H9 (cell line): ENCODE results near the gene SPRN. TPM values are rescaled to one million over a fixed set of nuclear protein-coding genes. Genes with fewer than 3 reads are reported as not detected.
A peak's percentile ranks its signal among the peaks of the same experiment; 100 is the strongest.
"Not testable (repeated sequence)": the region's sequence is repeated elsewhere in the genome, so short reads cannot be mapped to it uniquely, and the experiment has no call there.

ENCODE experiments used
- DNase-seq: peaks from one replicate; pipeline ENCODE4 v3.0.0-alpha.2; 2017
- H2AFZ ChIP-seq: one replicate; pipeline ENCODE4 v1.6.1; 2013; ENCODE audit warnings: mild to moderate bottlenecking, low read length, control low read depth, moderate library complexity
- H2AK5ac ChIP-seq: 2 replicates; pipeline ENCODE4 v1.6.1; 2013; ENCODE audit warnings: low read length, control low read depth, mixed read lengths; ENCODE audit not compliant: insufficient read length
- H2BK120ac ChIP-seq: one replicate; pipeline ENCODE4 v1.6.1; 2013; ENCODE audit warnings: low read depth, mild to moderate bottlenecking, low read length, control low read depth, inconsistent platforms; ENCODE audit not compliant: poor library complexity, severe bottlenecking
- H2BK12ac ChIP-seq: 2 replicates; pipeline ENCODE4 v1.6.1; 2013; ENCODE audit warnings: low read length, control low read depth, mixed read lengths, low read depth; ENCODE audit not compliant: insufficient read length
- H2BK15ac ChIP-seq: 2 replicates; pipeline ENCODE4 v1.6.1; 2013; ENCODE audit warnings: low read depth, low read length, control low read depth
- H2BK20ac ChIP-seq: one replicate; pipeline ENCODE4 v1.6.1; 2013; ENCODE audit warnings: low read depth, mild to moderate bottlenecking, low read length, control low read depth, inconsistent platforms; ENCODE audit not compliant: poor library complexity, severe bottlenecking
- H2BK5ac ChIP-seq: 2 replicates; pipeline ENCODE4 v1.6.1; 2013; ENCODE audit warnings: low read length, control low read depth, mixed read lengths; ENCODE audit not compliant: insufficient read length
- H3K14ac ChIP-seq: 2 replicates; pipeline ENCODE4 v1.6.1; 2013; ENCODE audit warnings: low read length, control low read depth; ENCODE audit not compliant: insufficient read depth
- H3K18ac ChIP-seq: 2 replicates; pipeline ENCODE4 v1.6.1; 2013; ENCODE audit warnings: low read depth, mild to moderate bottlenecking, mixed read lengths, low read length, control low read depth; ENCODE audit not compliant: insufficient read length
- H3K23ac ChIP-seq: 2 replicates; pipeline ENCODE4 v1.6.1; 2013; ENCODE audit warnings: low read length, control low read depth, mixed read lengths, low read depth; ENCODE audit not compliant: insufficient read length
- H3K23me2 ChIP-seq: 2 replicates; pipeline ENCODE4 v1.6.1; 2013; ENCODE audit warnings: low read depth, mild to moderate bottlenecking, mixed read lengths, low read length, control low read depth; ENCODE audit not compliant: insufficient read length, poor library complexity, severe bottlenecking
- H3K27ac ChIP-seq: 2 replicates; pipeline ENCODE4 v1.5.1; 2013; ENCODE audit warnings: low read length, control low read depth, mixed read lengths, low read depth; ENCODE audit not compliant: insufficient read length
- H3K27me3 ChIP-seq: 2 replicates; pipeline ENCODE4 v1.6.1; 2013; ENCODE audit warnings: low read length, control low read depth, inconsistent platforms; ENCODE audit not compliant: insufficient read depth
- H3K4ac ChIP-seq: 2 replicates; pipeline ENCODE4 v1.6.1; 2013; ENCODE audit warnings: low read depth, mild to moderate bottlenecking, control low read depth, inconsistent platforms, low read length, moderate library complexity
- H3K4me1 ChIP-seq: 2 replicates; pipeline ENCODE4 v1.6.1; 2013; ENCODE audit warnings: low read length, control low read depth, inconsistent platforms; ENCODE audit not compliant: insufficient read depth
- H3K4me2 ChIP-seq: 2 replicates; pipeline ENCODE4 v1.6.1; 2013; ENCODE audit warnings: low read length, control low read depth, mixed read lengths; ENCODE audit not compliant: insufficient read length, insufficient read depth
- H3K56ac ChIP-seq: 2 replicates; pipeline ENCODE4 v1.6.1; 2013; ENCODE audit warnings: low read depth, mild to moderate bottlenecking, mixed read lengths, low read length, control low read depth; ENCODE audit not compliant: insufficient read length
- H3K79me1 ChIP-seq: 2 replicates; pipeline ENCODE4 v1.6.1; 2013; ENCODE audit warnings: low read depth, mild to moderate bottlenecking, moderate library complexity, low read length, control low read depth, inconsistent platforms; ENCODE audit not compliant: insufficient read depth, poor library complexity, severe bottlenecking
- H3K79me2 ChIP-seq: 2 replicates; pipeline ENCODE4 v1.6.1; 2013; ENCODE audit warnings: low read length, control low read depth, inconsistent platforms; ENCODE audit not compliant: insufficient read depth
- H3K9ac ChIP-seq: 2 replicates; pipeline ENCODE4 v1.6.1; 2013; ENCODE audit warnings: low read length, control low read depth, mixed read lengths; ENCODE audit not compliant: insufficient read length; ENCODE audit errors: extremely low read depth
- H3K9me3 ChIP-seq: one replicate; pipeline ENCODE4 v1.6.1; 2013; ENCODE audit warnings: low read depth, low read length, inconsistent platforms; ENCODE audit not compliant: control insufficient read depth
- H3T11ph ChIP-seq: one replicate; pipeline ENCODE4 v1.6.1; 2013; ENCODE audit warnings: mild to moderate bottlenecking, low read length, control low read depth, inconsistent platforms
- H4K20me1 ChIP-seq: one replicate; pipeline ENCODE4 v1.6.1; 2013; ENCODE audit not compliant: control insufficient read depth, insufficient read length, insufficient read depth
- H4K5ac ChIP-seq: 2 replicates; pipeline ENCODE4 v1.6.1; 2013; ENCODE audit warnings: low read depth, mild to moderate bottlenecking, mixed read lengths, low read length, control low read depth; ENCODE audit not compliant: insufficient read length
- H4K8ac ChIP-seq: replicated peaks from 2 replicates; pipeline ENCODE4 v1.6.1; 2013; ENCODE audit warnings: low read length, control low read depth, mixed read lengths, low read depth; ENCODE audit not compliant: insufficient read length
- H4K91ac ChIP-seq: 2 replicates; pipeline ENCODE4 v1.6.1; 2013; ENCODE audit warnings: low read depth, mild to moderate bottlenecking, moderate library complexity, mixed read lengths, low read length, control low read depth; ENCODE audit not compliant: insufficient read length
- H3K27ac Mint-ChIP-seq, 3 experiments: 2 replicates in 2 of 3; 3 replicates in 1 of 3; pipeline ENCODE4 v1.8.0; 2020 to 2021; ENCODE audit warnings: mixed read lengths in 3 of 3, mild to moderate bottlenecking in 1 of 3, moderate library complexity in 1 of 3
- H3K27me3 Mint-ChIP-seq: 2 replicates; pipeline ENCODE4 v1.8.0; 2021; ENCODE audit warnings: low read depth, mild to moderate bottlenecking, moderate library complexity, mixed read lengths
- H3K36me3 Mint-ChIP-seq, 3 experiments: 2 replicates in 2 of 3; 3 replicates in 1 of 3; pipeline ENCODE4 v1.8.0; 2020 to 2021; ENCODE audit warnings: low read depth in 3 of 3, mixed read lengths in 3 of 3; ENCODE audit not compliant: insufficient read depth in 1 of 3
- H3K4me1 Mint-ChIP-seq, 2 experiments: 2 replicates each; pipeline ENCODE4 v1.8.0; 2020; ENCODE audit warnings: mixed read lengths in 2 of 2
- H3K4me3 Mint-ChIP-seq, 2 experiments: 2 replicates in 1 of 2; 3 replicates in 1 of 2; pipeline ENCODE4 v1.8.0; 2020 to 2021; ENCODE audit warnings: mild to moderate bottlenecking in 2 of 2, mixed read lengths in 2 of 2, moderate library complexity in 1 of 2
- H3K9me3 Mint-ChIP-seq, 2 experiments: 2 replicates in 1 of 2; 3 replicates in 1 of 2; pipeline ENCODE4 v1.8.0; 2020; ENCODE audit warnings: mild to moderate bottlenecking in 2 of 2, mixed read lengths in 2 of 2, moderate library complexity in 1 of 2
- CTCF ChIP-seq: fragments of 200-600 bp; sonication (generic); conservative IDR thresholded peaks from 3 replicates; pipeline ENCODE4 v1.8.0; 2021; ENCODE audit warnings: antibody characterized with exemption, mild to moderate bottlenecking
- WGBS: extraction: QIAGEN DNeasy Blood & Tissue Kit; methylation state at CpG from one replicate; pipeline ENCODE4 v1.1.7; 2013; ENCODE audit warnings: missing lambda C conversion rate, low lambda C conversion rate, mixed read lengths; ENCODE audit not compliant: insufficient read length; ENCODE audit errors: extremely low coverage; 5-methylcytosine and 5-hydroxymethylcytosine counted together
- total RNA-seq: library from RNA; stranded (reverse); gene quantifications from 2 replicates; pipeline ENCODE4 v1.2.1, GENCODE V29; 2021

SPRN gene
- total RNA-seq, 1 experiment from 2014 or later: 0.42 TPM

DNA sequence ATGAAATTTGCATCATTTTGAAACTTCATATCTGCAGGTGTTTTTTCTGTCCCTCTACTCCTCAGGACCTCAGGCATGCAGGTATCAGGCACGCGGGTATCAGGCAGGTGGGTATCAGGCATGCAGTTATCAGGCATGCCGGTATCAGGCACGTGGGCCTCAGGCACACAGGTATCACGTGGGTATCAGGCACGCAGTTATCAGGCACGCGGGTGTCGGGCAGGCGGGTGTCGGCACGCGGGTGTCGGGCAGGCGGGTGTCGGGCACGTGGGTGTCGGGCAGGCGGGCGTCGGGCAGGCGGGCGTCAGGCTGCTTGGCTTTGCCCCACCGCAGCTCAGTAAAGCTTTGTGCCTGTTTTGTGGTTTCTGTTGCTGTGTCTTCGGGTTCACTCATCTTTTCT is 8.7 kb downstream of the SPRN start:
- Histone ChIP-seq H3K23ac (no peak overlapping the region), H4K5ac (no peak overlapping the region), H3K27me3 (no peaks in the 10 kb centered on the region), H2BK12ac (no peak overlapping the region), H2BK20ac (no peak overlapping the region), H3K23me2 (no peaks in the 10 kb centered on the region), H3K9me3 (peaks cover 6% of the 10 kb centered on the region), H2BK15ac (no peak overlapping the region), H3K14ac (no peak overlapping the region; the same call in 1 of the 2 replicates), H3K56ac (no peak overlapping the region), H4K91ac (no peak overlapping the region), H3K18ac (no peak overlapping the region), H3K79me2 (no peaks in the 10 kb centered on the region), H3K27ac (no peak overlapping the region), H3K9ac (no peak overlapping the region), H2AFZ (no peak overlapping the region), H3K4ac (no peak overlapping the region), H4K20me1 (no peaks in the 10 kb centered on the region), H3K79me1 (peaks cover 2% of the 10 kb centered on the region), H3K4me2 (no peak overlapping the region), H2BK5ac (no peak overlapping the region), H2BK120ac (no peak overlapping the region), H3T11ph (no peak overlapping the region), H2AK5ac (no peak overlapping the region), H4K8ac (no peak overlapping the region), H3K4me1 (no peaks in the 10 kb centered on the region)
- H3K27ac Mint-ChIP-seq: no peak overlapping the region
- no peaks in the 10 kb centered on the region for H3K4me1 Mint-ChIP-seq
- H3K27me3 Mint-ChIP-seq: no peaks in the 10 kb centered on the region
- WGBS: no CpG with 5 or more reads among the region's 25 CpGs
- no peak for TF ChIP-seq CTCF
- H3K9me3 Mint-ChIP-seq: peaks cover 37 to 44% of the 10 kb centered on the region in 2 experiments
- DNase-seq: peak; percentile 24
- H3K4me3 Mint-ChIP-seq: no peak overlapping the region
- peaks cover 53 to 66% (median 66%) of the 10 kb centered on the region in 3 experiments for H3K36me3 Mint-ChIP-seq

- not testable (repeated sequence) for H2AK5ac ChIP-seq, H3K18ac ChIP-seq, H3K79me1 ChIP-seq, H3K27me3 ChIP-seq, H2BK15ac ChIP-seq, DNase-seq, H3K23ac ChIP-seq, H2BK20ac ChIP-seq, H2BK12ac ChIP-seq, H3T11ph ChIP-seq, H3K56ac ChIP-seq, H3K4ac ChIP-seq, H3K27me3 Mint-ChIP-seq, H3K9ac ChIP-seq, H2BK5ac ChIP-seq, H3K4me2 ChIP-seq, H3K27ac Mint-ChIP-seq, H3K4me3 Mint-ChIP-seq, H4K5ac ChIP-seq, H2AFZ ChIP-seq, H2BK120ac ChIP-seq, H3K79me2 ChIP-seq, H3K27ac ChIP-seq, H3K4me1 Mint-ChIP-seq, H4K20me1 ChIP-seq, H4K91ac ChIP-seq, H3K23me2 ChIP-seq, H3K14ac ChIP-seq, H3K4me1 ChIP-seq, H4K8ac ChIP-seq, H3K9me3 ChIP-seq
- peaks cover 45 to 50% of the 10 kb centered on the region in 2 experiments for H3K9me3 Mint-ChIP-seq
- no CpG with 5 or more reads among the region's 23 CpGs for WGBS
- H3K36me3 Mint-ChIP-seq: peaks cover 63 to 78% (median 76%) of the 10 kb centered on the region in 3 experiments
Measured at GRCh38 chr10:133414401-133414800, 10.0 kb downstream of the SPRN start.
